SK-N-SH (cell line): Measurements from ENCODE around the gene NEUROD6. TPM values are rescaled to one million over a fixed set of nuclear protein-coding genes. Genes with fewer than 3 reads are reported as not detected.

Source experiments
- CTCF ChIA-PET: fragments of 300-600, 350-600 bp; formaldehyde crosslinking; extraction: SDS; loops from one replicate; lab custom pipeline; 2021; lab: Yijun Ruan, JAX
- POLR2A ChIA-PET: fragments of 350-600 bp; sonication (Branson Sonifier 250); formaldehyde crosslinking; extraction: SDS; loops from one replicate; lab custom pipeline; 2020; ENCODE audit warnings: antibody characterized with exemption, inconsistent platforms; lab: Yijun Ruan, JAX
- DNase-seq: peaks from one replicate; pipeline ENCODE4 v3.0.0; 2012
- H2AFZ ChIP-seq: fragments of 200-600 bp; sonication (generic); 2 replicates; pipeline ENCODE4 v1.8.1; 2016; ENCODE audit warnings: antibody characterized with exemption, mild to moderate bottlenecking, low read depth
- H3F3A ChIP-seq: fragments of 200-600 bp; sonication (generic); replicated peaks from 2 replicates; pipeline ENCODE3; 2016; ENCODE audit warnings: antibody characterized with exemption, mild to moderate bottlenecking; ENCODE audit not compliant: insufficient read depth
- H3K27ac ChIP-seq, 2 experiments: fragments of 200-500 bp in 1 of 2; fragments of 200-600 bp in 1 of 2; sonication (Bioruptor generic) in 1 of 2; sonication (generic), shearing (Covaris generic) in 1 of 2; 2 replicates each; pipeline versions ENCODE4 v1.5.1 to v1.6.1; 2014 to 2016; ENCODE audit warnings: low read depth in 2 of 2, inconsistent platforms in 1 of 2, low read length in 1 of 2, mild to moderate bottlenecking in 1 of 2, mixed read lengths in 1 of 2
- H3K27me3 ChIP-seq: fragments of 200-600 bp; sonication (generic), shearing (Covaris generic); 2 replicates; pipeline ENCODE4 v1.6.1; 2016; ENCODE audit warnings: mixed run types; ENCODE audit not compliant: insufficient read depth
- H3K36me3 ChIP-seq, 2 experiments: fragments of 200-500 bp in 1 of 2; fragments of 200-600 bp in 1 of 2; sonication (Bioruptor generic) in 1 of 2; sonication (generic) in 1 of 2; replicated peaks in 1 of 2; 2 replicates each; pipeline versions ENCODE3 to v1.5.1; 2014 to 2016; ENCODE audit warnings: low read length in 1 of 2, mild to moderate bottlenecking in 1 of 2; ENCODE audit not compliant: insufficient read depth in 2 of 2, control insufficient read depth in 1 of 2
- H3K4me1 ChIP-seq, 2 experiments: fragments of 200-500 bp in 1 of 2; fragments of 200-600 bp in 1 of 2; sonication (Bioruptor generic) in 1 of 2; sonication (generic), shearing (Covaris generic) in 1 of 2; 2 replicates each; pipeline versions ENCODE4 v1.5.1 to v1.6.1; 2014 to 2016; ENCODE audit warnings: low read depth in 1 of 2, low read length in 1 of 2, mixed run types in 1 of 2; ENCODE audit not compliant: insufficient read depth in 2 of 2, control insufficient read depth in 1 of 2
- H3K4me2 ChIP-seq: fragments of 200-600 bp; sonication (generic), shearing (Covaris generic); 2 replicates; pipeline ENCODE4 v1.6.1; 2017; ENCODE audit warnings: mixed run types
- H3K4me3 ChIP-seq, 2 experiments: fragments of 200-500 bp in 1 of 2; fragments of 200-600 bp in 1 of 2; sonication (Bioruptor generic) in 1 of 2; sonication (generic), shearing (Covaris generic) in 1 of 2; 2 replicates each; pipeline versions ENCODE4 v1.5.1 to v1.8.1; 2014 to 2016; ENCODE audit warnings: low read depth in 2 of 2, inconsistent platforms in 1 of 2, low read length in 1 of 2, mild to moderate bottlenecking in 1 of 2, mixed read lengths in 1 of 2, moderate library complexity in 1 of 2
- H3K79me2 ChIP-seq: fragments of 200-600 bp; sonication (generic); 2 replicates; pipeline ENCODE4 v1.8.1; 2017; ENCODE audit warnings: mild to moderate bottlenecking; ENCODE audit not compliant: insufficient read depth
- H3K9ac ChIP-seq: fragments of 200-600 bp; sonication (generic); 2 replicates; pipeline ENCODE4 v1.6.1; 2017; ENCODE audit warnings: mixed run types
- H3K9me2 ChIP-seq: fragments of 200-600 bp; sonication (generic); 2 replicates; pipeline ENCODE4 v1.6.1; 2017; ENCODE audit warnings: mixed run types
- H3K9me3 ChIP-seq: fragments of 200-600 bp; sonication (generic); 2 replicates; pipeline ENCODE4 v1.6.1; 2017; ENCODE audit warnings: mixed run types, mild to moderate bottlenecking, moderate library complexity
- H4K20me1 ChIP-seq: fragments of 200-600 bp; sonication (generic); 2 replicates; pipeline ENCODE4 v1.6.1; 2017; ENCODE audit warnings: mild to moderate bottlenecking, mixed run types; ENCODE audit not compliant: insufficient read depth
- CHD2 ChIP-seq: fragments of 150-350 bp; IDR thresholded peaks from 2 replicates; pipeline ENCODE4 v1.6.1; 2018; ENCODE audit warnings: low read length; ENCODE audit not compliant: partially characterized antibody
- CTCF ChIP-seq: fragments of 200-600 bp; sonication (generic); IDR thresholded peaks from 2 replicates; pipeline ENCODE4 v1.6.1; 2017; ENCODE audit warnings: antibody characterized with exemption, mild to moderate bottlenecking, moderate library complexity
- FOSL2 ChIP-seq: IDR thresholded peaks from 2 replicates; pipeline ENCODE4 v1.4.0; 2012; ENCODE audit warnings: low read depth, mild to moderate bottlenecking, moderate library complexity, borderline replicate concordance
- FOXJ3 ChIP-seq: sonication (generic); formaldehyde crosslinking; IDR thresholded peaks from 2 replicates; pipeline ENCODE4 v1.5.1; 2020; ENCODE audit warnings: mild to moderate bottlenecking, missing genetic modification reagents
- GABPA ChIP-seq: IDR thresholded peaks from 2 replicates; pipeline ENCODE4 v1.4.0; 2012; ENCODE audit warnings: low read depth, mild to moderate bottlenecking
- IRF3 ChIP-seq: fragments of 150-350 bp; IDR thresholded peaks from 2 replicates; pipeline ENCODE4 v1.6.1; 2016; ENCODE audit warnings: mild to moderate bottlenecking, low read depth, low read length
- MEF2A ChIP-seq: IDR thresholded peaks from 2 replicates; pipeline ENCODE4 v1.4.0; 2012; ENCODE audit warnings: low read depth, borderline replicate concordance
- MXI1 ChIP-seq: IDR thresholded peaks from 2 replicates; pipeline ENCODE4 v1.6.1; 2012; ENCODE audit warnings: mild to moderate bottlenecking, low read depth, low read length, improper control_type of control experiment
- NFIC ChIP-seq: IDR thresholded peaks from 2 replicates; pipeline ENCODE4 v1.4.0; 2012; ENCODE audit warnings: borderline replicate concordance
- POLR2AphosphoS5 ChIP-seq: IDR thresholded peaks from 2 replicates; pipeline ENCODE4 v1.6.1; 2012; ENCODE audit warnings: low read depth, low read length
- RAD21 ChIP-seq: IDR thresholded peaks from 2 replicates; pipeline ENCODE4 v1.6.1; 2012; ENCODE audit warnings: mild to moderate bottlenecking, low read length
- RFX5 ChIP-seq: IDR thresholded peaks from 2 replicates; pipeline ENCODE4 v1.6.1; 2012; ENCODE audit warnings: mild to moderate bottlenecking, improper control_type of control experiment, low read length
- RXRA ChIP-seq: IDR thresholded peaks from 2 replicates; pipeline ENCODE4 v1.4.0; 2012; ENCODE audit warnings: low read depth, mild to moderate bottlenecking, borderline replicate concordance
- SMC3 ChIP-seq: IDR thresholded peaks from 2 replicates; pipeline ENCODE4 v1.6.1; 2012; ENCODE audit warnings: low read depth, low read length, improper control_type of control experiment
- TCF12 ChIP-seq: IDR thresholded peaks from 2 replicates; pipeline ENCODE4 v1.4.0; 2012
- USF1 ChIP-seq: IDR thresholded peaks from 2 replicates; pipeline ENCODE4 v1.4.0; 2012; ENCODE audit warnings: low read depth, borderline replicate concordance
- YY1 ChIP-seq: IDR thresholded peaks from 2 replicates; pipeline ENCODE4 v1.4.0; 2012; ENCODE audit warnings: low read depth, mild to moderate bottlenecking
- WGBS: methylation state at CpG from one replicate; pipeline ENCODE4 v1.1.6; 2017; ENCODE audit warnings: low lambda C conversion rate; 5-methylcytosine and 5-hydroxymethylcytosine counted together
- polyA plus RNA-seq, 3 experiments: library from polyadenylated mRNA; depleted of rRNA; stranded (reverse); fragments of >200 nt; gene quantifications; 2 replicates each; pipeline ENCODE4 v1.2.3, GENCODE V29; 2012

Gene NEUROD6
- polyA plus RNA-seq, 1 of the 3 experiments (the other 2 are of a cell fraction): not detected

- no peaks in the 10 kb centered on the region; a peak in 1 of 4 replicates for H3K4me1 ChIP-seq
- no peaks in the 10 kb centered on the region for H3K79me2 ChIP-seq
- ChIA-PET POLR2A (no interaction called here), CTCF (interaction anchor here (0.8 to 1.7 kb wide), 2 partner anchors 133 to 176 kb away, joined by 3 to 6 read pairs; no protein-coding TSS in a partner anchor)
- H2AFZ ChIP-seq: no peak overlapping the region
- H3K4me3 ChIP-seq: no peak overlapping the region
- H3F3A ChIP-seq: no peaks in the 10 kb centered on the region
- H3K9me2 ChIP-seq: no peaks in the 10 kb centered on the region
- 0% methylated on average over 4 of the region's 4 CpGs for WGBS
- H3K9me3 ChIP-seq: no peaks in the 10 kb centered on the region
- H3K27ac ChIP-seq: no peak overlapping the region
- no peak overlapping the region for H3K4me2 ChIP-seq
- no peak for TF ChIP-seq MEF2A
- no peak for TF ChIP-seq TCF12
- TF ChIP-seq POLR2AphosphoS5: no peak
- no peak for TF ChIP-seq RXRA
- TF ChIP-seq FOSL2: no peak
- no peak for TF ChIP-seq CTCF
- TF ChIP-seq USF1: no peak
- TF ChIP-seq FOXJ3: no peak
- TF ChIP-seq GABPA: no peak
- no peak for TF ChIP-seq MXI1
- TF ChIP-seq CHD2: no peak
- TF ChIP-seq RAD21: no peak
- TF ChIP-seq SMC3: no peak
- TF ChIP-seq NFIC: no peak
- TF ChIP-seq IRF3: no peak
- no peak for TF ChIP-seq YY1
- TF ChIP-seq RFX5: no peak
- no peak overlapping the region for H3K9ac ChIP-seq
- DNase-seq: no peak
- no peaks in the 10 kb centered on the region for H4K20me1 ChIP-seq
- peaks cover 40% of the 10 kb centered on the region for H3K27me3 ChIP-seq
- H3K36me3 ChIP-seq: no peaks in the 10 kb centered on the region
These were observed 30.1 kb downstream of the NEUROD6 start for GRCh38 chr7:31310321-31310935.
